ENCODE data around the gene ADH1A.
"Not testable (repeated sequence)": the region's sequence is repeated elsewhere in the genome, so short reads cannot be mapped to it uniquely, and the experiment has no call there.

ADH1A gene

GRCh38 chr4:99276417-99276816 is 14.4 kb downstream of the ADH1A start:
- no peak for DNase-seq

GRCh38 chr4:99275885-99276284 is 14.9 kb downstream of the ADH1A start:
- DNase-seq, result no peak

GRCh38 chr4:99275050-99275449 is 15.7 kb downstream of the ADH1A start:
- DNase-seq, result no peak

GRCh38 chr4:99273704-99274103 is 17.1 kb downstream of the ADH1A start:
- DNase-seq, result no peak

- DNase-seq, result no peak
These were observed 25.9 kb downstream of the ADH1A start for GRCh38 chr4:99264927-99265326.

GRCh38 chr4:99252746-99253145 is 38.0 kb downstream of the ADH1A start:
- no peak for DNase-seq

GRCh38 chr4:99248714-99249113 is 42.1 kb downstream of the ADH1A start:
- no peak for DNase-seq

- DNase-seq, result no peak
These were observed 54.8 kb downstream of the ADH1A start for GRCh38 chr4:99235955-99236354.

GRCh38 chr4:99234331-99235010 is 56.3 kb downstream of the ADH1A start:
- DNase-seq, result no peak

GRCh38 chr4:99233397-99233796 is 57.4 kb downstream of the ADH1A start:
- not testable (repeated sequence) for DNase-seq

- not testable (repeated sequence) for DNase-seq
These were observed 62.1 kb downstream of the ADH1A start for GRCh38 chr4:99228706-99229105.

GRCh38 chr4:99227646-99228045 is 63.1 kb downstream of the ADH1A start:
- peak; percentile 44 for DNase-seq
